ENCODE data around the gene ZNF277. TPM values are rescaled to one million over a fixed set of nuclear protein-coding genes. Genes with fewer than 3 reads are reported as not detected.
"Not testable (repeated sequence)": the region's sequence is repeated elsewhere in the genome, so short reads cannot be mapped to it uniquely, and the experiment has no call there.

The ZNF277 gene
- total RNA-seq, 1 donor from 2014 or later, result 25.9 TPM

DNA sequence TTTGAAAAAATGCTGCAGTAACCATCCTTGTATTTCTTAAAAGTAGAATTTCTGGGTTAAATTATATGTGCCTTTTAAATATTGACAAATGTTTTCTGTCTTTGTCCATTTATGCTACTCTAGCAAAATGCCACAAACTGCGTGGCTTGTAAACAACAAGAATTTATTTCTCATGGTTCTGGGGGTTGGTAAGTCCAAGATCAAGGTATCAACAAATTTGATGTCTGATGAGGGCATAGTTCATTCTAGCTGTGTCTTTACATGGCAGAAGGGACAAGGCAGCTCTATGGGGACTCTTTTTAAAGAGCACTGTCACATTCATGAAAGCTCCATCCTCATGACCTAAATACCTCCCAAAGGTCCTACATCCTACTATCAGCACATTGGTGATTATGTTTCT is 27.7 kb downstream of the ZNF277 start:
- H3K27me3 Mint-ChIP-seq, result no peaks in the 10 kb centered on the region
- H3K9me3 Mint-ChIP-seq (ENCODE audit: low read depth), result peaks cover 6% of the 10 kb centered on the region
- H3K4me3 Mint-ChIP-seq (ENCODE audit: low read depth), result no peak overlapping the region
- H3K27ac Mint-ChIP-seq, result no peak overlapping the region
- peaks cover 10% of the 10 kb centered on the region for H3K36me3 Mint-ChIP-seq (ENCODE audit: insufficient read depth)
- no peak for DNase-seq (ENCODE audit: low spot score, unreplicated experiment)
- H3K4me1 Mint-ChIP-seq (ENCODE audit: low read depth), result peaks cover 7% of the 10 kb centered on the region
- TF ChIP-seq, protein P1, sequence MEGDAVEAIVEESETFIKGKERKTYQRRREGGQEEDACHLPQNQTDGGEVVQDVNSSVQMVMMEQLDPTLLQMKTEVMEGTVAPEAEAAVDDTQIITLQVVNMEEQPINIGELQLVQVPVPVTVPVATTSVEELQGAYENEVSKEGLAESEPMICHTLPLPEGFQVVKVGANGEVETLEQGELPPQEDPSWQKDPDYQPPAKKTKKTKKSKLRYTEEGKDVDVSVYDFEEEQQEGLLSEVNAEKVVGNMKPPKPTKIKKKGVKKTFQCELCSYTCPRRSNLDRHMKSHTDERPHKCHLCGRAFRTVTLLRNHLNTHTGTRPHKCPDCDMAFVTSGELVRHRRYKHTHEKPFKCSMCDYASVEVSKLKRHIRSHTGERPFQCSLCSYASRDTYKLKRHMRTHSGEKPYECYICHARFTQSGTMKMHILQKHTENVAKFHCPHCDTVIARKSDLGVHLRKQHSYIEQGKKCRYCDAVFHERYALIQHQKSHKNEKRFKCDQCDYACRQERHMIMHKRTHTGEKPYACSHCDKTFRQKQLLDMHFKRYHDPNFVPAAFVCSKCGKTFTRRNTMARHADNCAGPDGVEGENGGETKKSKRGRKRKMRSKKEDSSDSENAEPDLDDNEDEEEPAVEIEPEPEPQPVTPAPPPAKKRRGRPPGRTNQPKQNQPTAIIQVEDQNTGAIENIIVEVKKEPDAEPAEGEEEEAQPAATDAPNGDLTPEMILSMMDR (IDR thresholded peaks at IDR 0.05; ENCODE audit: unreplicated experiment), result no peak

DNA sequence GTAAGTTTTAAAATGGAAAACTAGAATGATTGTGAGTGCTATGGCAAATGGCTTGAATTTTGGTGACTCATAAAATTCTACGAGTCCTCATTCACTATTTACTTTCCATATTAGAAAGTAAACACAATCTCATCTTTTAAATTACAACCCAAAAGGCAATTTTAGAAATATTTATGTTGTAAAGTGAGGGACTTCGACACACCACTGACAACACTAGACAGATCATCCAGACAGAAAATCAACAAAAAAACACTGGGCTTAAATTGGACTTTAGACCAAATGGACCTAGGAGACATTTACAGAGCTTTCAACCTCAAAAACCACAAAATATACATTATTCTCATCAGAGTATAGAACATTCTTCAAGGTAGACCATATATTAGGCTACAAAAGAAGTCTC is 30.1 kb downstream of the ZNF277 start:
- Mint-ChIP-seq H3K4me1 (ENCODE audit: low read depth) (peaks cover 7% of the 10 kb centered on the region), H3K27ac (no peak overlapping the region), H3K27me3 (no peaks in the 10 kb centered on the region), H3K9me3 (ENCODE audit: low read depth) (peaks cover 15% of the 10 kb centered on the region), H3K4me3 (ENCODE audit: low read depth) (no peak overlapping the region), H3K36me3 (ENCODE audit: insufficient read depth) (peaks cover 12% of the 10 kb centered on the region)
- DNase-seq (ENCODE audit: low spot score, unreplicated experiment), result no peak
- TF ChIP-seq, protein P1 (IDR thresholded peaks at IDR 0.05; ENCODE audit: unreplicated experiment), result no peak

DNA sequence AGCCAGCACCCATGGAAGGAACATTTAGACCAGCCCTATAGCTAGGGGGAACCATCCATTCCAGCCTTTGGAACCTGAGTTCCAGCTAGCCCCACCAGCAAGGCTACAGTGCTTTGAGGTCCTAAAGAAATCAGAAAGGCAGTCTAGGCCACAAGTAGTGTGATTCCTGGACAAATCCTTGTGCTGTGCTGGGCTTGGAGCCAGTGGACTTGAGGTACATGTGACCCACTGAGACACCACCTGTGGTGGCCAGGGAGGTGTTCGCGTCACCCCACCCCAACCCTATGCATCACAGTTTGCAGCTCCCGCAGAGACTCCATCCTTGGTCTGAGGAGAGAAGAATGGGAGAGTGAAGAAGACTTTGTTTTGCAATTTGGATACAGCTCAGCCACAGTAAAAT is 31.8 kb downstream of the ZNF277 start:
- H3K4me1 Mint-ChIP-seq (ENCODE audit: low read depth), result peaks cover 7% of the 10 kb centered on the region

DNA sequence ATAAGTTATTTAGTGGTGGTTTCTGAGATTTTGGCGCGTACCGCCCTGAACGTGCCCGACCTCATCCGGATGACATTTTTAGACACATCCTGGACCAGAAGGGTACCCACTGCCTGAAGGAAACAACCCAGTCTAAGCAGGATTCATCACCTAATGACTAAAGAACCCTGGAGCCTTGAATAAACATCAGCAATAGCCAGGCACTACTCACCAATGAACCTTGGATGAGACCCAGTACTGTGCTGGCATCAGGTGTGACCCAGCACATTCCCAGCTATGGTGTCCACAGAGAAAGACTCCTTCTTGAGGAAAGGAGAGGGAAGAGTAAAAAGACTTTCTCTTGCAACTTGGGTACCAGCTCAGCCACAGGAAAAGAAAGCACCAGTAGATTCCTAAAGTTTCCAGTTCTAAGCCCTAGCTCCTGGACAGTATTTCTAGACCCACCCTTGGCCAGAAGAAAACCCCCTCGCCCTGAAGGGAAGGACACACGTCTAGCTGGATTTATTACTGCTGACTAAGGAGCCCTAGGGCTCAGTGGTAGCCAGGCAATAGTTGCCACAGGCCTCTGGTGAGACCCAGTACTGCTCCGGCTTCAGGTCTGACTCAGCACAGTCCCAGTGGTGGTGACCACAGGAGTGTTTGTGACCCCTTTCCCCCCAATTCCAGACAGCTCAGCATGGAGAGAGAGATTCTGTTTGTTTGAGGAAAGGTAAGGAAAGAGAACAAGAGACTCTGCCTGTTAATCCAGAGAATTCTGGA is 32.5 kb downstream of the ZNF277 start:
- TF ChIP-seq, protein P1 (IDR thresholded peaks at IDR 0.05; ENCODE audit: unreplicated experiment), result no peak
- Mint-ChIP-seq H3K9me3 (ENCODE audit: low read depth) (peaks cover 20% of the 10 kb centered on the region), H3K4me3 (ENCODE audit: low read depth) (no peak overlapping the region), H3K36me3 (ENCODE audit: insufficient read depth) (peaks cover 14% of the 10 kb centered on the region), H3K27me3 (no peaks in the 10 kb centered on the region), H3K27ac (peak overlapping the region; percentile 69), H3K4me1 (ENCODE audit: low read depth) (peaks cover 7% of the 10 kb centered on the region)
- DNase-seq (ENCODE audit: low spot score, unreplicated experiment), result no peak

More for the DNA sequence above, 31.8 kb downstream of the ZNF277 start:
- Mint-ChIP-seq H3K9me3 (ENCODE audit: low read depth) (peaks cover 20% of the 10 kb centered on the region), H3K36me3 (ENCODE audit: insufficient read depth) (peaks cover 13% of the 10 kb centered on the region), H3K27ac (no peak overlapping the region), H3K4me3 (ENCODE audit: low read depth) (no peak overlapping the region), H3K27me3 (no peaks in the 10 kb centered on the region)
- DNase-seq (ENCODE audit: low spot score, unreplicated experiment), result no peak
- TF ChIP-seq, protein P1 (IDR thresholded peaks at IDR 0.05; ENCODE audit: unreplicated experiment), result no peak

DNA sequence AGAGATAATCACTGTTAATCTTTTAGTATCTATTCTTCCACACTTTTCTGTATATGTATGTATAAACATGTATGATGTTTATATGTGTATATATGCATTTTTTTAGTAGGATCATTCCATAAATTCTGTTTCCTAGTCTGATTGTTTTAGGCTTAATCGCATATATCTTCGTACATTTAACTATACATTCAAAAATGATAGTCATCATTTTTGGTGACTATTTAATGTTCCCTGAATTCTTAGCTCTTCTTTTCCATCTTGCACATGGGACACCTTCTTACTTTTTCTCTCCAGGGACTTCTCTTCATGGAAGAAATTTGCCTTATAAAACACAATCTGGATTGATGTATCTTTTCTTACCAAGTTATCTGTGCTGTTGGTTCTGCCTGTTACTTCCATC is 42.1 kb downstream of the ZNF277 start:
- H3K36me3 Mint-ChIP-seq (ENCODE audit: insufficient read depth), result peaks cover 7% of the 10 kb centered on the region
- peaks cover 6% of the 10 kb centered on the region for H3K9me3 Mint-ChIP-seq (ENCODE audit: low read depth)
- no peaks in the 10 kb centered on the region for H3K27me3 Mint-ChIP-seq

DNA sequence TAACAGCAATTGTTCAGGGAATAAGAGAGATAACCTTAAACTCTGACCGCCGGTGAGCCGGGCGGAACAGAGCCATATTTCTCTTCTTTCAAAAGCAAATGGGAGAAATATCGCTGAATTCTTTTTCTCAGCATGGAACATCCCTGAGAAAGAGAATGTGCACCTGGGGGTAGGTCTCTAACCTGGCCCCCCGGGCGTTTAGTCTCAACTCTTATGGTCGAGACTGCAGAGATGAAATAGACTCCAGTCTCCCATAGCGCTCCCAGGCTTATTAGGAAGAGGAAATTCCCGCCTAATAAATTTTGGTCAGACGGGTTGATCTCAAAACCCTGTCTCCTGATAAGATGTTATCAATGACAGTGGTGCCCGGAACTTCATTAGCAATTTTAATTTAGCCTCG is 43.5 kb downstream of the ZNF277 start:
- not testable (repeated sequence) for DNase-seq (ENCODE audit: low spot score, unreplicated experiment); H3K27ac Mint-ChIP-seq; H3K4me3 Mint-ChIP-seq (ENCODE audit: low read depth); H3K4me1 Mint-ChIP-seq (ENCODE audit: low read depth); H3K36me3 Mint-ChIP-seq (ENCODE audit: insufficient read depth); H3K9me3 Mint-ChIP-seq (ENCODE audit: low read depth); H3K27me3 Mint-ChIP-seq

More for the DNA sequence above, 42.1 kb downstream of the ZNF277 start:
- H3K4me1 Mint-ChIP-seq (ENCODE audit: low read depth), result peaks cover 8% of the 10 kb centered on the region
- H3K27ac Mint-ChIP-seq, result no peak overlapping the region
- no peak overlapping the region for H3K4me3 Mint-ChIP-seq (ENCODE audit: low read depth)
- no peak for DNase-seq (ENCODE audit: low spot score, unreplicated experiment)
- TF ChIP-seq, protein P1 (IDR thresholded peaks at IDR 0.05; ENCODE audit: unreplicated experiment), result no peak

Data from progenitor cell of endocrine pancreas (in vitro differentiated cells).